HG02943 (cell line): Measurements from ENCODE around the gene CAPZB.

Source experiments
- ATAC-seq: cut with Tn5 transposase; IDR thresholded peaks from one replicate; pipeline ENCODE4 v1.9.1; 2021; ENCODE audit warnings: mild to moderate bottlenecking, low read depth, moderate library complexity; ENCODE audit not compliant: unreplicated experiment

CAPZB gene

GRCh38 chr1:19411612-19412011, 73.7 kb downstream of the CAPZB start:
- no peak for ATAC-seq

- no peak for ATAC-seq
Measured at GRCh38 chr1:19410393-19410792, 74.9 kb downstream of the CAPZB start.

- ATAC-seq, result no peak
Measured at GRCh38 chr1:19409477-19410341, 75.6 kb downstream of the CAPZB start.

- no peak for ATAC-seq
Measured at GRCh38 chr1:19407494-19408096, 77.7 kb downstream of the CAPZB start.

GRCh38 chr1:19406680-19407079, 78.7 kb downstream of the CAPZB start:
- ATAC-seq, result no peak

- no peak for ATAC-seq
Measured at GRCh38 chr1:19405761-19406487, 79.4 kb downstream of the CAPZB start.

GRCh38 chr1:19405195-19405760, 80.1 kb downstream of the CAPZB start:
- ATAC-seq, result no peak

GRCh38 chr1:19404748-19405147, 80.6 kb downstream of the CAPZB start:
- no peak for ATAC-seq

GRCh38 chr1:19403256-19403655, 82.1 kb downstream of the CAPZB start:
- ATAC-seq, result no peak

GRCh38 chr1:19402031-19402813, 83.1 kb downstream of the CAPZB start:
- no peak for ATAC-seq

- no peak for ATAC-seq
Measured at GRCh38 chr1:19401535-19401889, 83.8 kb downstream of the CAPZB start.

GRCh38 chr1:19400875-19401534, 84.3 kb downstream of the CAPZB start:
- ATAC-seq, result no peak

- no peak for ATAC-seq
Measured at GRCh38 chr1:19400192-19400611, 85.1 kb downstream of the CAPZB start.

GRCh38 chr1:19398309-19398760, 87.0 kb downstream of the CAPZB start:
- ATAC-seq, result no peak

GRCh38 chr1:19397217-19397945, 88.0 kb downstream of the CAPZB start:
- ATAC-seq, result no peak

GRCh38 chr1:19396280-19396679, 89.1 kb downstream of the CAPZB start:
- ATAC-seq, result no peak

GRCh38 chr1:19395678-19396192, 89.6 kb downstream of the CAPZB start:
- ATAC-seq, result no peak

- no peak for ATAC-seq
Measured at GRCh38 chr1:19393046-19393445, 92.3 kb downstream of the CAPZB start.

- ATAC-seq, result no peak
Measured at GRCh38 chr1:19392221-19392620, 93.1 kb downstream of the CAPZB start.
